Measurements from ENCODE around the gene UNC13C.

DNA sequence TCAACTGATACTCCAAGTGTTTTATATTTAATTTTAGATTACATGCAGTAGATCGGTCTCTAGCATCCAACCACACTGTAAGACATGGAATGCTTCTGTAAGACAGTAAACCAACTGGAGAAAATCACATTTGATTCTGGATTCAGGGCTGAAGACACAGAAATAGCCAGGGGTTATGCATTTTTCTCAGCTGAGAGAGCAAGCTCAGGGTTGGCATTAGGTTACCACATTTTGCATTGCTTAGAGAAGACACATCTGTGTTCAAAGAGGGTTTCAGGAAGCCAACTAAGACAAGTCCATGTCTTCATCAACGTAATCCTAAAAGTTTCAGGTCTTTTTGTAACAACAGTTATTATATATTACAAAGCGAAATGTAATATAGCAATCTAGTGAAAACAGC, 27.7 kb upstream of the UNC13C start:
- TF ChIP-seq, protein P1, sequence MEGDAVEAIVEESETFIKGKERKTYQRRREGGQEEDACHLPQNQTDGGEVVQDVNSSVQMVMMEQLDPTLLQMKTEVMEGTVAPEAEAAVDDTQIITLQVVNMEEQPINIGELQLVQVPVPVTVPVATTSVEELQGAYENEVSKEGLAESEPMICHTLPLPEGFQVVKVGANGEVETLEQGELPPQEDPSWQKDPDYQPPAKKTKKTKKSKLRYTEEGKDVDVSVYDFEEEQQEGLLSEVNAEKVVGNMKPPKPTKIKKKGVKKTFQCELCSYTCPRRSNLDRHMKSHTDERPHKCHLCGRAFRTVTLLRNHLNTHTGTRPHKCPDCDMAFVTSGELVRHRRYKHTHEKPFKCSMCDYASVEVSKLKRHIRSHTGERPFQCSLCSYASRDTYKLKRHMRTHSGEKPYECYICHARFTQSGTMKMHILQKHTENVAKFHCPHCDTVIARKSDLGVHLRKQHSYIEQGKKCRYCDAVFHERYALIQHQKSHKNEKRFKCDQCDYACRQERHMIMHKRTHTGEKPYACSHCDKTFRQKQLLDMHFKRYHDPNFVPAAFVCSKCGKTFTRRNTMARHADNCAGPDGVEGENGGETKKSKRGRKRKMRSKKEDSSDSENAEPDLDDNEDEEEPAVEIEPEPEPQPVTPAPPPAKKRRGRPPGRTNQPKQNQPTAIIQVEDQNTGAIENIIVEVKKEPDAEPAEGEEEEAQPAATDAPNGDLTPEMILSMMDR (conservative IDR thresholded peaks at IDR 0.05 in 1 of 2, IDR thresholded peaks at IDR 0.05 in 1 of 2; ENCODE audit: extremely low read depth in 1 of 2, insufficient read depth in 1 of 2, low read depth in 1 of 2, low read length in 2 of 2): no peak
- TF ChIP-seq EZH2 (IDR thresholded peaks at IDR 0.05; ENCODE audit: borderline replicate concordance, low read length): no peak
